HG03095 (cell line): Measurements from ENCODE around the gene ADAM19.

Source experiments
- ATAC-seq: cut with Tn5 transposase; IDR thresholded peaks from one replicate; pipeline ENCODE4 v1.9.1; 2021; ENCODE audit warnings: moderate library complexity; ENCODE audit not compliant: unreplicated experiment

Gene ADAM19

DNA sequence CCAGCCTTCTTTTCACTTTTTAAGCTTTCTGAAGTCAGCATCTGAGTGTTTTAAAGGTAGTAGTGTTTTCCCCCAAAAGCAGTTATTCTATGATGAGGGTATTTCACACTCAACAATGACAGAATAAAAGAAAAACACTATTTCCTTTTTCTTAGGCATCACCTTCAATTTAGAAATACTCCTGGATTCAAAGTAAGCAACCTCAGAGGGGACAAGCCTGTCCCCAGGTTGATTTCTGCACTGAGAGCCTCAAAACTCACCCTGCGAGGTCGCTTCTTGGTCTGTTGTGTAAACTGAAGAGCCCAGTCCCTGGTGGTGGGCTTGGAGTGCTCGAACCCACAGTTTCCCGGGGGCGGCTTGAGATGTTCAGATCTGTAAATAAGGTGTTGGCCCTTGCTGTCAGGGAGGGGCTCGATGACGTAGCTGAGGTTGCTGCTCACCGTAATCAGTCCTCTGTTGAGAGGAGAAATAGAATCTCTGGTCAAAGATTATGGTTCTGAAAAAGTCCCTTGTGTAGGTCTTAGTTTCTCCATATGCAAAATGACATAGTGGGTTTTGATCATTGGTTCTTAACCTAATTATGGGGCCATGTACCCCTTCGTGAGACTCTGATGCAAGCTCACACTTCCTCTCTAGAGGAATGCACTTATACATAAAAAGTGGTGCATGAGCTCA lies 55.9 kb downstream of the ADAM19 start:
- ATAC-seq, result peak; percentile 67

DNA sequence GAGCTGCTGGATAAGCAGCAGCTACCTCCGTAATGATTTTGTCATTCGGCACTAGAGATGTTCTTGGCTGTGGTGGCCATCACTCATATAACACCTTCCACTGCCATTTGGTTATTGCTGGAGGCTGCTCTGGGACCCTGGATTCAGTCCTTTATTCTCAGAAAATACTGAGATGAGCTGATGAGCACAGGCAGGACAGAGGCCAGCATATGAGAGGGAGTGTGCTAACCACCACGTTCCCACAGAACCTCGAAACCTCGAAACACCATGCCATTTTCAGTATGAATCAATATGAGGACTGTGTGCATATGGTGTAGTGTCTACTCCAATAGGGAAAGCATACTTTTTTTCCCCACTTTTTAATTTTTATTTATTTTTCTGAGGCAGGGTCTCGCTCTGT lies 56.6 kb downstream of the ADAM19 start:
- ATAC-seq, result no peak

DNA sequence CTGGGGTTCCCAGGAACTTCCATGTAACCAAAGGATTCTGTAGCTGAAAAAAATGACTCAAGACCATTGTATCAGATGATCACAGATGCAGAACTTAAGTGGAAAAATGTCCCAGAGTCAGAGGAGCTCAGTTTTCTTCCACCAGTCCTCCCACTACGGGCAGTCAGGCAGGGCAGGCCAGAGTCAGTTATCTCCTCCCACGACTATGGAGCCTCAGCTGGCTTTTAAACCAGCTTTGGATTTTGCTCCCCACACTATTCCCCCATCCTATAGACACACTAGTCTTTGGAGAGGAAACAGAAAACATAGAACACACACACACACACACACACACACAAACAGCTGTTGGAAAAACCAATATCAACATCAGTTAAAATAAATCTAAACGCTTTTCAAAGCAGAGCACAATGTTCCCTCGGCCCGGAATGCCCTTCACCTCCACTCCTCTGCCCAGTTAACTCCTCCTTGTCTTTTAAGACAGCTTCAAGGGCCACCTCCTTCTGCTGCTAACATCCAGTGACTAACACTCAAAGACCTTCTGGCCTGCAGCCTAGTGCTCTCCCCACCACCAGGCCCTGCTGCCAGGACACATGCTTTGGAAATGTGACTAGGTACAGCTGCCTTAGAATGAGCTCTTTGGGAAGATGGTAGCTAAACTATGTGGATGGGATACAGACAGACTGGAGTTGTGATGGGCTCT lies 58.8 kb downstream of the ADAM19 start:
- no peak for ATAC-seq

GRCh38 chr5:157516006-157516405 lies 59.6 kb downstream of the ADAM19 start:
- ATAC-seq, result no peak

DNA sequence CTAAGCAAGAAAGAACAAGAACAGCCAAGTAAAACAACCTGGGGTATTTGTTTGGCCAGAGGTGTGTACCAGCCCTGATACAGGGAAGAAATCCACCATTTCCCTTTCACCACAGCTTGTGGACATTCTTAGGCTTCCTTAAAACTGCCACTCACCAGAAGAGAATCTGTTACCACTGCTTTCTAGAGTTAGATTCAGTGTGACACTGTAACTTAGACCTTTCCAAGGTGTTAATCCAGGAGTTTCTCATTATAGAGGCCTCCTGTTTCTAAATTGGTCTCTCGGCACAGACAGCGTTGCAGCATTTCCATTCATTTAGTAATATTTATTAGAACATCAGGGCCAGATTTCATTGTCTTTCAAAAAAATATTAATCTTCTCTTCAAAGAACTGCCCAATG lies 60.6 kb downstream of the ADAM19 start:
- ATAC-seq, result no peak

- ATAC-seq, result no peak
Measured at GRCh38 chr5:157513182-157513581, 62.4 kb downstream of the ADAM19 start.

DNA sequence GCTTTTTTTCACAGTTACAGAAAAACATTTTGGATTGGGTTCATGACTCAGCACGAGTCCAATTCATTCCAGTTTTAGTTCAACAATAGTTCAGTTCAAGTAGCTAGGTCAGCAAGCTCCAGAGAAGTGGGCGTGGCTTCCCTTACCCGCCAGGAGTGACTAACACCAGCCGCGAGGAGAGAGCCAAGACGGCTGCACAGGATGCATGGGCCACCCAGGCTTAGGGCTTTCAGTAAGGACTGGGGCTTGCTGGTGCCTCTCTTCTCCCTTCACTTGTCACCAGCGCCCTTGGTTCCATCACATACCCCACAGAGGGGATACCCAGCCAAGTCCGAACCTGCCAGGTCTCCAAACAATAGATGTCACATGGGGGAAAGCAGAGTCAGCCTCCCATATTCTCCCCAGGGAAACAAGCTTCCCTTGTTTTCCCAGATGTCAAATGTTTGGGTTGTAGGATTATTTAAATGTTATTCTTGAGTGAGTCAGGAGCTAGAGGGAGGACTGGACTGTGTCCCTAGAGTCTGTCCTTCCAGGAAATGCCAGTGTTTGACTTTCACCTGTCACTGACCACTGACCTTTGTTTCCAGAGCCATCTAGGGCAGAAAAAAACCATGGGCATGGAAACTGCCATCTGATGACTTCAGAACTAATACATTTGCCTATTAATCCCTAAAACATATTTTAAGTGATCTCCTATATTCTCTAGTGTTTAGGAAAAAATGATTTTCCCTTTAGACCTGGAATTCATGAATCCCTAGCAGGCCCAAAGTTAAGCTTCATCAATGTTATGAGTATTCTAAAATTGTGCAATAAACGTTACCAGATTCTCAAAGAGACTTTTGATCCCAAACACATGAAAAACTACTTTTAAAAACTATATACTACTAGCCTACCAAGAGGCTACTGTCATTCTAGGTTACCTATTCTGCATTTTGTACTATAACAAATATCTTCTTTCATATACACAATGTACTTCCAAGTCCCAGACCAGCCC lies 63.6 kb downstream of the ADAM19 start:
- no peak for ATAC-seq

- ATAC-seq, result no peak
Measured at GRCh38 chr5:157510682-157511081, 64.9 kb downstream of the ADAM19 start.

GRCh38 chr5:157509587-157509986 lies 66.0 kb downstream of the ADAM19 start:
- ATAC-seq, result peak; percentile 52

DNA sequence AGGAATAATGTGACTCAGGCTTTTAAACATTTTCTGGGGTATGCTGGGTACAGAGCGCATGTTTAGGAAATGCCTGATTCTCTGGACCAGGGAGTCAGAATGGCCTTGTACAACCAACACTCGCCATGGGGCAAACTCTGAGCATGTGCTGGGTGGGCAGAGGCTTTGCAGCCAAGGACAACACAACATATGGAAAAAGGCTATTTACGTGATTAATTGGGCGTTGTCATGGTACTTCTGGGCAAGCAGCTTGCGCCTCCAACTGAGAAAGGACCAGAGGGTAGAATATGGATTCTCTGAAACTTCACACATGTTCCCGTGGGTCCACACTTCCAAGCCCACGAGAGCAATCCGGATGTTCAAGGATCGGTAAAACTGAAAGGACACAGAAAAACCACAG lies 66.5 kb downstream of the ADAM19 start:
- ATAC-seq, result no peak

DNA sequence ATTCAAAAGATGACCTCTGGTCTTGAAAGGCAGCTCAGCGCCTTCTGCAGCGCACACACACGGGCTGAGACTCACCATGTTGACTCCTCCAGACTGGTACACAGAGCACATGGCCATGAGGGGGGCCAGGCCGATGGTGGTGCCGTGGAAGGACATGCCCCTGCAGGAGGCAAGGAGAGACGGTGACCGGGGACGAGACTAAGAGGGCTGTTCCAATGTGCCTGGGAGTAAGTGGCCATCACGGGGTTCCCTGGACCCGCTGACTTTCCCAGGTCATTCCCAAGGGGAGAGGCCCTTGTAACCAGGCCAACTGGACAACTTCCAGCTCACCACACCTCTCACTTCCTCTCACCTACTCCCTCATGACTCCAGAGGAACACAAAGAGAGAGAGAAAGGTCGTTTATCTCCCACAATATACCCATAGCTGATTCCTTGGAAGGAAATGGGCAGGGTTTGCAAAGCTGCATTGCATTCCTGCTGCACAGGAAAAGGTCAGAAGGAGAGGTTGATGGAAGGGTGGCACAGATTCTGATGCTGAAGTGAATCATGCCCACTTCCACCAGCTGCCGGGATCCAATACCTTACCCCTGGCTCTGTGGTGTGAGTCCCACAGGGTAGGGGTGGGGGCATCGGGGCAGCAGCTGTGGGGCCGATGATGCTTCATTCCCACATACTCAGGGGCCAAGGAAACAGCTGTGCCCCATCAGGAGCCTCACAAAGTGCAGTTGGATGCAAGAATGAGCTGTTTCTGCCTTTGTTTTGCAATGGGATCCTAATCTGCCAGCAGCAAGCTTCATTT lies 68.4 kb downstream of the ADAM19 start:
- no peak for ATAC-seq

GRCh38 chr5:157506066-157506590 lies 69.4 kb downstream of the ADAM19 start:
- ATAC-seq, result no peak

DNA sequence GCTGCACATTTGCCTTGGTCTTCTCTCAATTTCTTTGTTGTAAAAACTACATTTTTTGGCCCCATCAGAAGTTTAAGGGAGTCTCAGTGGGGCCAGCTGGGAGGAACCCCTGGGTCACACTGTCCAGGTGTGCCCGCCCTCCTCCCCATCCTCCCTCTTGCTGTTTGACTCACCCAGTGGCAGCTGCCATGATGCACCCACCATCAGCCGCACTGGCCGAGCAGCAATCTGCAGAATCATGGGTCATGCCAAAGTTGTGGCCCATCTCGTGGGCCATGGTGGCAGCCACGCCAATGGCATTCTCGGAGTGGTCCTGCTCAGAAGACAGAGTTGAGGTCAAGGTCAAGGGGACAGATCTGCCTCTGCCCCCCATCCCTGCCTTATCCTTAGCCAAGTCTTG lies 70.1 kb downstream of the ADAM19 start:
- ATAC-seq, result no peak

- no peak for ATAC-seq
Measured at GRCh38 chr5:157504053-157504452, 71.5 kb downstream of the ADAM19 start.

- peak; percentile 72 for ATAC-seq
Measured at GRCh38 chr5:157502143-157502647, 73.4 kb downstream of the ADAM19 start.

- ATAC-seq, result no peak
Measured at GRCh38 chr5:157497875-157498611, 77.5 kb downstream of the ADAM19 start.

- ATAC-seq, result no peak
Measured at GRCh38 chr5:157496864-157497263, 78.7 kb downstream of the ADAM19 start.

DNA sequence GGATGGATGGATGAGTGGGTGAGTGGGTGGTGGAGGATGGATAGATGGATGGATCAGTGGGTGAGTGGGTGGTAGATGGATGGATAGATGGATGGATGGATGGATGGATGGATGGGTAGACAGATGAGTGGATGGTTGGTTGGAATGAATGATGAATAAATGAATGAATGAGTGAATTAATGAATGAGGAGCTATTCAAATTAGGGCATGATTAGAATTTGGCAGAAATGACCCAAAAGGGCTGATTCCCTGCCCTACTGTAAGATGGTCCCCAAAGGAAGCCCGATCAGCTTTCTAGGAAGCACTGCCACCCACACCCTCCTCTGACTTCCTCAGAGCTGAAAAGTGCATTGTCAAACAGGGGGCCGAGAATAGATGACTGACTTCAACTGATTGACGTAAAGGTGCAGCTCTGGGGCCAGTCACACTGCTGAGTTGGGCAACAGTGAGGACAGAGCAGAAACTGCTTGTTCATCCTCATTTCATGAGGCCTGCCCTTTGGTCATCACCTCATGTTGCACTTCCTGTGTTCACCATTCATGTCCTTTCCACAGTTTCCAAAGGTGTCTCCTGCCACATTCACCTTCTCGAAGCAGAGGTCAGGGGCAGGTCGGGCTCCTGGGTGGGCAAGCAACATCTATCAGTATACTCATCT lies 81.3 kb downstream of the ADAM19 start:
- ATAC-seq, result no peak

DNA sequence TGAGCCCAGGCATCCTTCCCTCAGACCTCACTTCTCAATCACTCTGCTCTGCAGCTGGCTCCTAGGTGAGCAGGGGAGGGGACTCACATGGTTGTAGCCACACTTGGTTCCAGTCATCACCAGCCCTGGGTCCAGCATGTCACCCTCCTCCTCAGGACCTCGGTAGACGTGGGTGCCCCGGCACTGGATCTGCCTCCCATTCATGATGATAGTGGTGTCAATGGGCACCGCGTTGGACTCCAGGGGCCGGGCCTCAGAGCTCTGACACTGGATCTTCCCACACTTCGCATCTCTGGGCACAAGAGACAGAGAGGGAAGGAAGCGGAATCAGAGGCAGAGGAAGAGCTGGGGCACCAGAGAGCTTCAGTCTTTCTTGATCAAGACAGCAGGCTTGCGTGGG lies 82.7 kb downstream of the ADAM19 start:
- no peak for ATAC-seq
